ENCODE measurements around the gene TP53RK. TPM values are rescaled to one million over a fixed set of nuclear protein-coding genes. Genes with fewer than 3 reads are reported as not detected.
A peak's percentile ranks its signal among the peaks of the same experiment; 100 is the strongest.

TP53RK gene
- total RNA-seq, 1 experiment from 2014 or later, result 12.4 TPM

GRCh38 chr20:46683939-46684750, 5.1 kb downstream of the TP53RK start:
- Mint-ChIP-seq H3K27me3 (ENCODE audit: low read depth) (no peaks in the 10 kb centered on the region), H3K36me3 (peaks cover 31% of the 10 kb centered on the region), H3K4me3 (peak overlapping the region; percentile 77), H3K9me3 (peaks cover 5% of the 10 kb centered on the region), H3K4me1 (peaks cover 59% of the 10 kb centered on the region), H3K27ac (peak overlapping the region; percentile 95)
- TF ChIP-seq IRF1 (CRISPR knock-in tag; IDR thresholded peaks at IDR 0.05) (no peak), SMAD4 (CRISPR knock-in tag; IDR thresholded peaks at IDR 0.05) (no peak), AFF4 (CRISPR knock-in tag; IDR thresholded peaks at IDR 0.05; ENCODE audit: borderline replicate concordance) (no peak), USF1 (CRISPR knock-in tag; IDR thresholded peaks at IDR 0.05) (peak; percentile 83), USF2 (CRISPR knock-in tag; IDR thresholded peaks at IDR 0.05) (peak; percentile 88), NR1H2 (CRISPR knock-in tag; IDR thresholded peaks at IDR 0.05) (no peak), CTCF (IDR thresholded peaks at IDR 0.05) (no peak), E2F5 (CRISPR knock-in tag; IDR thresholded peaks at IDR 0.05) (no peak), ZNF232 (CRISPR knock-in tag; IDR thresholded peaks at IDR 0.05) (no peak), NFATC4 (CRISPR knock-in tag; IDR thresholded peaks at IDR 0.05) (peak; percentile 37; the same call in 1 of the 2 replicates), CREB1 (CRISPR knock-in tag; IDR thresholded peaks at IDR 0.05) (no peak), SOX15 (CRISPR knock-in tag; IDR thresholded peaks at IDR 0.05) (no peak), ZNF121 (CRISPR knock-in tag; IDR thresholded peaks at IDR 0.05) (peak; percentile 99), SP1 (CRISPR knock-in tag; conservative IDR thresholded peaks at IDR 0.05) (peak; percentile 64), FOXP4 (CRISPR knock-in tag; IDR thresholded peaks at IDR 0.05) (0 out of 2 replicates have a peak, but pooled peaks have one; percentile 14), ATF3 (CRISPR knock-in tag; conservative IDR thresholded peaks at IDR 0.05) (no peak), ZSCAN18 (CRISPR knock-in tag; IDR thresholded peaks at IDR 0.05) (no peak)
- peak; percentile 86 for ATAC-seq
- ChIA-PET CTCF (interaction anchor here (1.3 to 4.2 kb wide), 3 partner anchors 15 to 122 kb away, joined by 3 to 22 read pairs (median 3); no protein-coding TSS in a partner anchor), POLR2A (interaction anchor here (1.1 kb wide), 1 partner anchor 132 kb away, joined by 3 read pairs; no protein-coding TSS in a partner anchor)
- peak; percentile 75 for DNase-seq (ENCODE audit: low spot score)
